OCI-LY3 (cell line): ENCODE measurements around the gene TBXAS1.

Source experiments
- H2AFZ ChIP-seq: fragments of 200-600, 300-600 bp; shearing (Covaris generic); 2 replicates; pipeline ENCODE4 v1.6.0; 2014; ENCODE audit warnings: antibody characterized with exemption, low read depth, low read length
- H3K27ac ChIP-seq: fragments of 200-600, 300-600 bp; sonication (generic); 2 replicates; pipeline ENCODE4 v1.5.1; 2014; ENCODE audit warnings: mild to moderate bottlenecking, low read length, moderate library complexity, mixed read lengths
- H3K27me3 ChIP-seq: fragments of 200-600, 300-600 bp; sonication (generic); 2 replicates; pipeline ENCODE4 v1.6.1; 2014; ENCODE audit warnings: low read depth, low read length, mixed read lengths
- H3K36me3 ChIP-seq: fragments of 200-600, 300-600 bp; sonication (generic); replicated peaks from 2 replicates; pipeline ENCODE3; 2014; ENCODE audit warnings: low read depth, low read length, mixed read lengths
- H3K4me1 ChIP-seq: fragments of 300-600, 200-600 bp; sonication (generic); 2 replicates; pipeline ENCODE4 v1.6.1; 2014; ENCODE audit warnings: low read length, mixed read lengths
- H3K4me2 ChIP-seq: fragments of 200-600, 300-600 bp; sonication (generic); 2 replicates; pipeline ENCODE4 v1.6.1; 2014; ENCODE audit warnings: low read length, mixed read lengths
- H3K4me3 ChIP-seq: fragments of 300-600, 200-600 bp; sonication (generic); 2 replicates; pipeline ENCODE4 v1.5.1; 2014; ENCODE audit warnings: antibody characterized with exemption, mild to moderate bottlenecking, low read length, moderate library complexity
- H3K79me2 ChIP-seq: fragments of 300-600, 200-600 bp; shearing (Covaris generic); 2 replicates; pipeline ENCODE4 v1.6.1; 2014; ENCODE audit warnings: mild to moderate bottlenecking, low read length, mixed read lengths
- H3K9ac ChIP-seq: fragments of 300-600, 200-600 bp; shearing (Covaris generic); 2 replicates; pipeline ENCODE4 v1.6.0; 2014; ENCODE audit warnings: mild to moderate bottlenecking, low read length, moderate library complexity
- H3K9me3 ChIP-seq: fragments of 200-600, 300-600 bp; shearing (Covaris generic); 2 replicates; pipeline ENCODE4 v1.6.1; 2014; ENCODE audit warnings: low read length, mixed read lengths; ENCODE audit not compliant: insufficient read depth
- H4K20me1 ChIP-seq: fragments of 200-600, 300-600 bp; sonication (generic); 2 replicates; pipeline ENCODE4 v1.6.1; 2016; ENCODE audit warnings: low read length, mixed read lengths; ENCODE audit not compliant: insufficient read depth
- CTCF ChIP-seq: fragments of 200-600, 300-600 bp; sonication (generic); IDR thresholded peaks from 2 replicates; pipeline ENCODE4 v1.5.1; 2014; ENCODE audit warnings: antibody characterized with exemption, low read length, low read depth
- EZH2phosphoT487 ChIP-seq: fragments of 200-600 bp; shearing (Covaris generic); IDR thresholded peaks from 2 replicates; pipeline ENCODE4 v1.6.1; 2018; ENCODE audit warnings: antibody characterized with exemption, mixed run types, low read depth

Gene TBXAS1

GRCh38 chr7:140067052-140067451, 238.0 kb downstream of the TBXAS1 start:
- TF ChIP-seq CTCF: no peak
- TF ChIP-seq EZH2phosphoT487: no peak
- Histone ChIP-seq H3K27ac (no peak overlapping the region), H3K9me3 (peaks cover 7% of the 10 kb centered on the region), H4K20me1 (no peaks in the 10 kb centered on the region), H2AFZ (no peak overlapping the region), H3K36me3 (no peaks in the 10 kb centered on the region), H3K9ac (no peak overlapping the region), H3K4me1 (peaks cover 2% of the 10 kb centered on the region; the same call in 1 of the 2 replicates), H3K4me3 (no peak overlapping the region), H3K4me2 (no peak overlapping the region), H3K27me3 (peaks cover 34% of the 10 kb centered on the region), H3K79me2 (no peaks in the 10 kb centered on the region)

- H3K9me3 ChIP-seq: peaks cover 7% of the 10 kb centered on the region
- H3K27me3 ChIP-seq: peaks cover 32% of the 10 kb centered on the region
- H3K4me2 ChIP-seq: no peak overlapping the region
- H4K20me1 ChIP-seq: no peaks in the 10 kb centered on the region
- TF ChIP-seq EZH2phosphoT487 (no peak), CTCF (no peak)
- H3K27ac ChIP-seq: no peak overlapping the region
- H3K4me1 ChIP-seq: no peaks in the 10 kb centered on the region
- no peak overlapping the region for H3K4me3 ChIP-seq
- no peak overlapping the region for H3K9ac ChIP-seq
- H2AFZ ChIP-seq: no peak overlapping the region
- H3K79me2 ChIP-seq: no peaks in the 10 kb centered on the region
- H3K36me3 ChIP-seq: no peaks in the 10 kb centered on the region
Observed at GRCh38 chr7:140068033-140068432, 239.0 kb downstream of the TBXAS1 start.

DNA sequence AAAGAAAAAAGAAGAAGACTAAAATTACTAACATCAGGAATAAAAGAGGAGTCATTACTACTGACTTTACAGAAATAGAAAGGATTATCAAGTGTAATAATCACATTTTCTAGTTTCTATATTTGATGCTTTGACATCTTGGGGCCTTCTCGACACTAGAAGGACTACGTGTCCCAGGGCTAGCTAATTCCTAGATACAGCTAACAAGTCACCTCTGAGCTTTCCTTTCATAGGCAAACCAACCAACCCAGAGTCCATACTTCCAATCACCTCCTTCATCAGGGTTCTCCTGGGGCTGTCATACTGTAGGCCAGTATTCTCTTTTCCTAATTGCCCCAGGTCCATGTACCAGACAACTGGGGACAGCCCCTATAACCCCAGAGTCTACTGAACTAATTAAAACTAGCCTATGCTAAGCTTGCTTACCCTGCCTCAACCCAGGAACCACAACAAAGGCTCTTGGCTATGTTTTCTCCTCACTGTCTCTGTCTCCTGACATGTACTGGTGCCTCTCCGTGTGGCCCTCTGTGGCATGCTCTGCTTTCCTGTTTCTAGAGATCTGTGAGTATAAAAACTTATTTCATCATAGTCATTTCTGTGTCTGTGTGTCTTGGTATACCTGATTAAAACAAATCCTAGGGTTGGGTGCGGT, 240.4 kb downstream of the TBXAS1 start:
- H3K4me1 ChIP-seq: no peaks in the 10 kb centered on the region
- no peak overlapping the region for H2AFZ ChIP-seq
- peaks cover 7% of the 10 kb centered on the region for H3K9me3 ChIP-seq
- H3K27me3 ChIP-seq: peaks cover 32% of the 10 kb centered on the region; the same call in 1 of the 2 replicates
- no peak overlapping the region for H3K9ac ChIP-seq
- no peak overlapping the region for H3K4me2 ChIP-seq
- H4K20me1 ChIP-seq: no peaks in the 10 kb centered on the region
- no peak for TF ChIP-seq EZH2phosphoT487
- TF ChIP-seq CTCF: no peak
- no peaks in the 10 kb centered on the region for H3K36me3 ChIP-seq
- no peaks in the 10 kb centered on the region for H3K79me2 ChIP-seq
- H3K4me3 ChIP-seq: no peak overlapping the region
- H3K27ac ChIP-seq: no peak overlapping the region
